Adrenal gland (tissue), 12 donors: Measurements from ENCODE around the gene DLK2. TPM values are rescaled to one million over a fixed set of nuclear protein-coding genes. Genes with fewer than 3 reads are reported as not detected.

Experiments used
- DNase-seq, 7 donors: peaks; one replicate each; pipeline ENCODE4 v3.0.0-alpha.2; 2019 to 2020
- H3K27ac ChIP-seq, 5 donors: fragments of 200-600 bp; sonication (generic) in 4 of 5; 1 replicate in 3 of 5; 2 replicates in 2 of 5; pipeline versions ENCODE4 v1.5.1 to v1.8.0; 2016 to 2020; ENCODE audit warnings: mild to moderate bottlenecking in 1 of 5
- H3K27me3 ChIP-seq: fragments of 200-600 bp; 2 replicates; pipeline ENCODE4 v1.8.0; 2021
- H3K36me3 ChIP-seq, 2 donors: fragments of 200-600 bp; replicated peaks in 1 of 2; 1 replicate in 1 of 2; 2 replicates in 1 of 2; pipeline versions ENCODE4 v1.5.1 to v1.8.0; 2018 to 2022
- H3K4me1 ChIP-seq, 2 donors: fragments of 200-600 bp; replicated peaks in 1 of 2; 1 replicate in 1 of 2; 2 replicates in 1 of 2; pipeline versions ENCODE4 v1.5.1 to v1.8.0; 2018 to 2021
- H3K4me3 ChIP-seq, 4 donors: fragments of 200-600 bp; sonication (generic) in 3 of 4; one replicate each; pipeline ENCODE4 v1.5.1; 2016 to 2018
- H3K9me3 ChIP-seq, 3 donors: fragments of 200-600 bp; sonication (generic) in 1 of 3; replicated peaks in 1 of 3; 1 replicate in 2 of 3; 2 replicates in 1 of 3; pipeline versions ENCODE4 v1.5.1 to v1.8.0; 2016 to 2021
- CTCF ChIP-seq, 6 experiments: fragments of 450-650 bp in 4 of 6; fragments of 200-600 bp in 2 of 6; sonication (generic) in 1 of 6; IDR thresholded peaks; 1 replicate in 5 of 6; 2 replicates in 1 of 6; pipeline versions ENCODE4 v1.5.1 to v1.8.0; 2016 to 2021; ENCODE audit warnings: antibody characterized with exemption in 6 of 6, mild to moderate bottlenecking in 2 of 6, moderate library complexity in 1 of 6
- POLR2A ChIP-seq, 2 donors: fragments of 450-650 bp; IDR thresholded peaks; one replicate each; pipeline ENCODE4 v1.6.1; 2017; ENCODE audit warnings: antibody characterized with exemption in 2 of 2, mild to moderate bottlenecking in 2 of 2, moderate library complexity in 1 of 2
- WGBS, 4 donors: extraction: QIAGEN DNeasy Blood & Tissue Kit in 2 of 4; methylation state at CpG; one replicate each; pipeline versions ENCODE4 v1.1.5 to v1.1.7; 2013 to 2017; 5-methylcytosine and 5-hydroxymethylcytosine counted together
- intact Hi-C, 2 donors: fragments of 100-400 bp; cut with DNase I; formaldehyde crosslinking; loops; one replicate each; pipeline versions ENCODE4 v1.14.1 to v1.15.0; 2022 to 2023
- microRNA-seq, 3 donors: library from miRNA; unstranded; fragments of <30 nt; microRNA quantifications; one replicate each; pipeline ENCODE4, GENCODE V29; 2017 to 2020
- polyA plus RNA-seq, 3 donors: library from polyadenylated mRNA; stranded (reverse); fragments of 200-250 nt in 2 of 3; fragments of 350-450 nt in 1 of 3; fragmentation: Illumina TruSeq in 1 of 3; extraction: RNeasy Lipid Tissue Mini Kit (QIAGEN cat#74804) in 1 of 3; gene quantifications; one replicate each; pipeline ENCODE4 v1.2.3, GENCODE V29; 2013 to 2014
- small RNA-seq, 2 donors: library from RNA; depleted of rRNA; stranded (forward); fragments of <200 nt; gene quantifications; one replicate each; pipeline ENCODE3, GENCODE V24; 2016
- total RNA-seq, 9 donors: library from RNA; depleted of rRNA in 4 of 9; stranded (reverse); fragments of >200 nt in 4 of 9; fragments of 120-200 nt in 1 of 9; fragmentation: NEBNext Ultra II Directional in 1 of 9; extraction: Animal tissue kit (Norgen Biotek cat#: 25700) in 1 of 9; gene quantifications; one replicate each; pipeline versions ENCODE4 v1.1.0 to v1.2.4, GENCODE V29; 2013 to 2023
- donor health status: healthy with polysubstance abuse.
- donor health status: Bipolar disorder and iron deficiency.
- donor health status: DM: yes; HTN: yes; CAD: no.
- donor health status: DM: no; HTN: no; CAD: no.
- donor health status: DM: no; HTN: no; CAD: no.
- donor health status: DM: yes; HTN: yes; CAD: no.

The DLK2 gene
- total and polyA plus RNA-seq, 12 donors: 0.14 to 3.9 (median 1.1) TPM; not detected in 4

- WGBS, 4 donors: 72 to 85% (median 78%) methylated on average over 3 of the region's 3 CpGs
- DNase-seq: no peak
- Histone ChIP-seq H3K4me3 (no peak overlapping the region), H3K27ac (no peak overlapping the region), H3K4me1 (peaks cover 0 to 8% of the 10 kb centered on the region in 2 donors), H3K36me3 (no peaks in the 10 kb centered on the region), H3K27me3 (no peaks in the 10 kb centered on the region), H3K9me3 (no peaks in the 10 kb centered on the region)
- intact Hi-C loops: no loop called here
- no peak for TF ChIP-seq CTCF (IDR thresholded peaks at IDR 0.05)
- no peak for TF ChIP-seq POLR2A (IDR thresholded peaks at IDR 0.05)
Measured at GRCh38 chr6:43401730-43402129, 53.6 kb downstream of the DLK2 start.

Small RNA genes within 50 kb of the gene (microRNA-seq; reads per million reads assigned to microRNA genes)
- 0.85 to 1.1 (median 0.89) reads per million in 3 donors for gene MIR6780B

Small RNA genes within 50 kb of the gene (small RNA-seq; reads per million reads assigned to genes)
- gene MIR6780B: 0 reads per million in 2 donors
- gene RNU6-1113P: 0 reads per million in 2 donors

Other genes starting within 250 kb of the DLK2 start
- gene DNPH1, start 226.1 kb downstream of the DLK2 start, total RNA-seq: 100 to 1,000 TPM in 6 of 9 donors, 10 to 100 TPM in 3; 57.2 to 229 (median 133) TPM
- 100 to 1,000 TPM in 1 of 3 donors, 10 to 100 TPM in 2; 33.7 to 143 (median 95.1) TPM for gene DNPH1, start 226.1 kb downstream of the DLK2 start, polyA plus RNA-seq
- 1 to 10 TPM in 3 of 9 donors, under 1 TPM in 6; 0.17 to 1.8 (median 0.44) TPM for gene TTBK1, start 212.1 kb downstream of the DLK2 start, total RNA-seq
- gene TTBK1, start 212.1 kb downstream of the DLK2 start, polyA plus RNA-seq: 1 to 10 TPM in 1 of 3 donors, under 1 TPM in 2; 0.81 to 5.4 (median 0.95) TPM
- gene SLC22A7, start 157.3 kb downstream of the DLK2 start, total RNA-seq: under 1 TPM in 1 of 9 donors, not detected in 8; 0.14 TPM
- not detected for gene SLC22A7, start 157.3 kb downstream of the DLK2 start, polyA plus RNA-seq
- gene CRIP3, start 146.7 kb downstream of the DLK2 start, total RNA-seq: 1 to 10 TPM in 3 of 9 donors, not detected in 6; 1.2 to 1.5 (median 1.5) TPM
- gene CRIP3, start 146.7 kb downstream of the DLK2 start, polyA plus RNA-seq: 1 to 10 TPM in 2 of 3 donors, under 1 TPM in 1; 0.44 to 8.9 (median 2.5) TPM
- gene ZNF318, start 85.9 kb downstream of the DLK2 start, total RNA-seq: 10 to 100 TPM; 10.1 to 19.3 (median 13.9) TPM
- 10 to 100 TPM in 1 of 3 donors, 1 to 10 TPM in 2; 5.9 to 13.8 (median 9.2) TPM for gene ZNF318, start 85.9 kb downstream of the DLK2 start, polyA plus RNA-seq
- 10 to 100 TPM; 19.1 to 40.0 (median 24.2) TPM for gene ABCC10, start 28.0 kb downstream of the DLK2 start, total RNA-seq
- 100 to 1,000 TPM in 1 of 3 donors, 10 to 100 TPM in 1, 1 to 10 TPM in 1; 8.5 to 123 (median 70.7) TPM for gene ABCC10, start 28.0 kb downstream of the DLK2 start, polyA plus RNA-seq
- gene TJAP1, start 22.0 kb upstream of the DLK2 start, total RNA-seq: 10 to 100 TPM; 23.1 to 66.0 (median 32.5) TPM
- gene TJAP1, start 22.0 kb upstream of the DLK2 start, polyA plus RNA-seq: 10 to 100 TPM; 17.6 to 77.5 (median 54.4) TPM
- 10 to 100 TPM in 3 of 9 donors, 1 to 10 TPM in 6; 1.4 to 15.0 (median 4.4) TPM for gene LRRC73, start 54.8 kb upstream of the DLK2 start, total RNA-seq
- 1 to 10 TPM; 2.8 to 4.0 (median 3.1) TPM for gene LRRC73, start 54.8 kb upstream of the DLK2 start, polyA plus RNA-seq
- 100 to 1,000 TPM; 121 to 271 (median 170) TPM for gene YIPF3, start 61.4 kb upstream of the DLK2 start, total RNA-seq
- gene YIPF3, start 61.4 kb upstream of the DLK2 start, polyA plus RNA-seq: 100 to 1,000 TPM in 1 of 3 donors, 10 to 100 TPM in 2; 78.1 to 139 (median 98.0) TPM
- 10 to 100 TPM; 16.8 to 54.4 (median 30.3) TPM for gene POLR1C, start 61.5 kb upstream of the DLK2 start, total RNA-seq
- gene POLR1C, start 61.5 kb upstream of the DLK2 start, polyA plus RNA-seq: 10 to 100 TPM; 36.7 to 67.2 (median 50.7) TPM
- gene XPO5, start 120.5 kb upstream of the DLK2 start, total RNA-seq: 10 to 100 TPM; 16.1 to 70.6 (median 22.9) TPM
- gene XPO5, start 120.5 kb upstream of the DLK2 start, polyA plus RNA-seq: 10 to 100 TPM; 10.9 to 26.2 (median 14.8) TPM
- 10 to 100 TPM in 8 of 9 donors, 1 to 10 TPM in 1; 7.5 to 25.0 (median 14.0) TPM for gene POLH, start 120.6 kb upstream of the DLK2 start, total RNA-seq
- 10 to 100 TPM in 1 of 3 donors, 1 to 10 TPM in 2; 1.5 to 10.3 (median 2.7) TPM for gene POLH, start 120.6 kb upstream of the DLK2 start, polyA plus RNA-seq
- gene GTPBP2, start 173.7 kb upstream of the DLK2 start, total RNA-seq: 10 to 100 TPM; 16.5 to 59.3 (median 43.2) TPM
- 10 to 100 TPM; 26.9 to 73.5 (median 65.1) TPM for gene GTPBP2, start 173.7 kb upstream of the DLK2 start, polyA plus RNA-seq
- 100 to 1,000 TPM in 1 of 9 donors, 10 to 100 TPM in 8; 16.1 to 112 (median 29.6) TPM for gene MAD2L1BP, start 180.3 kb upstream of the DLK2 start, total RNA-seq
- 10 to 100 TPM; 15.2 to 26.2 (median 18.2) TPM for gene MAD2L1BP, start 180.3 kb upstream of the DLK2 start, polyA plus RNA-seq
- gene RSPH9, start 189.5 kb upstream of the DLK2 start, total RNA-seq: under 1 TPM in 7 of 9 donors, not detected in 2; 0.20 to 1.00 (median 0.35) TPM
- gene RSPH9, start 189.5 kb upstream of the DLK2 start, polyA plus RNA-seq: under 1 TPM; 0.22 to 0.72 (median 0.71) TPM
- 100 to 1,000 TPM in 1 of 9 donors, 10 to 100 TPM in 8; 47.8 to 119 (median 52.9) TPM for gene MRPS18A, start 232.2 kb upstream of the DLK2 start, total RNA-seq
- 10 to 100 TPM; 24.8 to 75.1 (median 33.1) TPM for gene MRPS18A, start 232.2 kb upstream of the DLK2 start, polyA plus RNA-seq